Endothelial cell (in vitro differentiated cells): Measurements from ENCODE around the gene COL12A1. TPM values are rescaled to one million over a fixed set of nuclear protein-coding genes. Genes with fewer than 3 reads are reported as not detected.

Source experiments
- DNase-seq: peaks from one replicate; pipeline ENCODE4 v3.0.0; 2021; ENCODE audit warnings: low spot score
- H3K27ac Mint-ChIP-seq: one replicate; pipeline ENCODE4 v1.8.0; 2021; ENCODE audit warnings: mixed read lengths, inconsistent platforms; ENCODE audit not compliant: unreplicated experiment
- H3K27me3 Mint-ChIP-seq: one replicate; pipeline ENCODE4 v1.8.0; 2021; ENCODE audit warnings: mild to moderate bottlenecking, moderate library complexity, mixed read lengths, inconsistent platforms; ENCODE audit not compliant: unreplicated experiment
- H3K36me3 Mint-ChIP-seq: one replicate; pipeline ENCODE4 v1.8.0; 2021; ENCODE audit warnings: mild to moderate bottlenecking, low read depth, mixed read lengths, inconsistent platforms; ENCODE audit not compliant: unreplicated experiment
- H3K4me1 Mint-ChIP-seq: one replicate; pipeline ENCODE4 v1.8.0; 2021; ENCODE audit warnings: mild to moderate bottlenecking, mixed read lengths, inconsistent platforms; ENCODE audit not compliant: unreplicated experiment
- H3K4me3 Mint-ChIP-seq: one replicate; pipeline ENCODE4 v1.8.0; 2021; ENCODE audit warnings: mild to moderate bottlenecking, mixed read lengths, inconsistent platforms; ENCODE audit not compliant: unreplicated experiment
- H3K9me3 Mint-ChIP-seq: one replicate; pipeline ENCODE4 v1.8.0; 2021; ENCODE audit warnings: mixed read lengths, inconsistent platforms; ENCODE audit not compliant: unreplicated experiment
- total RNA-seq: library from RNA; stranded (reverse); fragmentation: NEBNext Ultra II Directional; extraction: Animal tissue kit (Norgen Biotek cat#: 25700); gene quantifications from one replicate; pipeline ENCODE4 v1.2.1, GENCODE V29; 2021; ENCODE audit not compliant: unreplicated experiment
- TF ChIP-seq, protein P1 (sequence below): fragments of 200-600 bp; sonication (generic); IDR thresholded peaks from one replicate; pipeline ENCODE4 v1.5.0; 2021; ENCODE audit warnings: antibody characterized with exemption; ENCODE audit not compliant: unreplicated experiment

Gene COL12A1
- total RNA-seq, 1 donor from 2014 or later, result 6.3 TPM

DNA sequence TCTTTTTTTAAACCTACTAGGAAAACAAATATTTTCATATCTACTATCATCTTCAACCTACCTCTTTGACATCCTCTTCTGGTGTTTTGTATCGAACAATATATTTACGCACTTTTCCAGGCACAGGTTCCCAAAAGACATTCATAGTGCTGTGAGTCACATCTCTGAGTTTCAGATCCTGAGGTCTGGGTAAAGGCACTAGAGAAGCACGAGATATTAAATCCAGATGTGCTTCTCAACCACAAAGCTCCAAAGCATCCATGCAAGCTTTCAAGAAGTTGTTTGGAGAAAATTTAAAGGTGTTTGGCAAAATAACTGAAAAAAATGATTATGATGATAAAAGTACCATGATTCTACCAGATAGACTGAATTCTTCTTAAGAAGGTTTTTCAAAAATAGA, 62.7 kb downstream of the COL12A1 start:
- Mint-ChIP-seq H3K9me3 (no peaks in the 10 kb centered on the region), H3K27ac (no peak overlapping the region), H3K4me1 (no peaks in the 10 kb centered on the region), H3K36me3 (no peaks in the 10 kb centered on the region), H3K27me3 (no peaks in the 10 kb centered on the region), H3K4me3 (no peak overlapping the region)
- DNase-seq, result no peak
- TF ChIP-seq, protein P1, sequence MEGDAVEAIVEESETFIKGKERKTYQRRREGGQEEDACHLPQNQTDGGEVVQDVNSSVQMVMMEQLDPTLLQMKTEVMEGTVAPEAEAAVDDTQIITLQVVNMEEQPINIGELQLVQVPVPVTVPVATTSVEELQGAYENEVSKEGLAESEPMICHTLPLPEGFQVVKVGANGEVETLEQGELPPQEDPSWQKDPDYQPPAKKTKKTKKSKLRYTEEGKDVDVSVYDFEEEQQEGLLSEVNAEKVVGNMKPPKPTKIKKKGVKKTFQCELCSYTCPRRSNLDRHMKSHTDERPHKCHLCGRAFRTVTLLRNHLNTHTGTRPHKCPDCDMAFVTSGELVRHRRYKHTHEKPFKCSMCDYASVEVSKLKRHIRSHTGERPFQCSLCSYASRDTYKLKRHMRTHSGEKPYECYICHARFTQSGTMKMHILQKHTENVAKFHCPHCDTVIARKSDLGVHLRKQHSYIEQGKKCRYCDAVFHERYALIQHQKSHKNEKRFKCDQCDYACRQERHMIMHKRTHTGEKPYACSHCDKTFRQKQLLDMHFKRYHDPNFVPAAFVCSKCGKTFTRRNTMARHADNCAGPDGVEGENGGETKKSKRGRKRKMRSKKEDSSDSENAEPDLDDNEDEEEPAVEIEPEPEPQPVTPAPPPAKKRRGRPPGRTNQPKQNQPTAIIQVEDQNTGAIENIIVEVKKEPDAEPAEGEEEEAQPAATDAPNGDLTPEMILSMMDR, result no peak

DNA sequence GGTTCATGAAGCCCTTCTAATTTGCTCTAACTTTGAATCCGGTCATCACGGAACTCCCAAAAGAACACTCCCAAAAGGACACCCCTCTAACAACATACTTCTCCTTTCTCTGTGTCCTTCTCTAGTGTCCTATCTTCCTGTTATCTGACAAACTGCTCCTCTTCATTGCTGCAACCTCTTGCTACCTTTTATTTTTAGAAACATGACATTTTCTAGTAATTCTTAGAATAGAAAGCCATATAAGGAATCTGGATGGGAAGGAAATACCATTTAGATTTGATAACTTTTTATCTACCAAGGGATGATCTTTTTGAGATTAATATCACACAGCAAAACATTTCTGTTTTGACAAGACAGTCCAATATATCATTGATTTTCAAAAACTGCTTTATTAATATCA, 63.1 kb downstream of the COL12A1 start:
- Mint-ChIP-seq H3K9me3 (no peaks in the 10 kb centered on the region), H3K36me3 (no peaks in the 10 kb centered on the region), H3K4me1 (no peaks in the 10 kb centered on the region), H3K27ac (no peak overlapping the region), H3K27me3 (no peaks in the 10 kb centered on the region), H3K4me3 (no peak overlapping the region)
- TF ChIP-seq, protein P1, result no peak
- DNase-seq, result no peak

DNA sequence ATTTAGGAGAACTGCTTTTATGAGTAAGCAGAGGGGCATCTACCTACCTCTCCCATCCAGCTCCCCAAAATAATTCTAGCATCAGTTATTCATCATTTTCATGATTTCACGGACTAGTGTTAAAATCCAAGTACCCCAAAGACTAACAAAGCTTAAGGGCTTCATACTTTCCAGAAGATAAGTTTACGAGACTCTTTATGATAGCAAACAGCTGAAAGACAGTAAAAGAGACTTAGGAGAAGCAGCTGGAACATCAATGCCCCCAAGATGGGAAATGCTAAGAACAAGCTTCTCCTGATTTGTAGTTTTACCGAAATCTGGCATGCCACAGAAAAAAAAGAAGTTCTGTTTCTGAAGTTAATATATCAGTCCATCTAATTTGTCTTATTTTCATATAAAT, 70.0 kb downstream of the COL12A1 start:
- no peak overlapping the region for H3K27ac Mint-ChIP-seq
- TF ChIP-seq, protein P1, result no peak
- H3K36me3 Mint-ChIP-seq, result no peaks in the 10 kb centered on the region
- no peaks in the 10 kb centered on the region for H3K9me3 Mint-ChIP-seq
- DNase-seq, result no peak
- no peaks in the 10 kb centered on the region for H3K27me3 Mint-ChIP-seq
- H3K4me1 Mint-ChIP-seq, result no peaks in the 10 kb centered on the region
- H3K4me3 Mint-ChIP-seq, result no peak overlapping the region

DNA sequence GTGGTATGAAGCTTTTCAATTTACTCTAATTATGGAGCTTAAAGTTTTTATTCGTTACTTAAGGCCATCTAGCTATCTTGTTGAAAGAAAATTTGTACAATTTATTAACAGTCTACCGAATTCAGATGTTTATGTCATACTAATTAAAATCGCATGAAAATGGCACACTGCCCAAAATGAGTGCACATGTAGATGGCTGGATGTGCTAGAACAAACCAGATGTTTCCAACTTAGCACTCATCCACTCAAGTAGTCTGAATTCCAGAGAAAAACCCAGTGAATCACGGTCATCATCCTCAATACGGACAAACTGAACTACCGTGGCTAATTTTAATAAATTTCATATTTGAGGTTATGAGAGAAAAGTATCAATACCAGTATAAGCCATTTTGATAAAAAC, 70.4 kb downstream of the COL12A1 start:
- no peak overlapping the region for H3K27ac Mint-ChIP-seq
- no peaks in the 10 kb centered on the region for H3K9me3 Mint-ChIP-seq
- no peak overlapping the region for H3K4me3 Mint-ChIP-seq
- no peaks in the 10 kb centered on the region for H3K36me3 Mint-ChIP-seq
- TF ChIP-seq, protein P1, result no peak
- H3K4me1 Mint-ChIP-seq, result no peaks in the 10 kb centered on the region
- H3K27me3 Mint-ChIP-seq, result no peaks in the 10 kb centered on the region
- DNase-seq, result no peak

DNA sequence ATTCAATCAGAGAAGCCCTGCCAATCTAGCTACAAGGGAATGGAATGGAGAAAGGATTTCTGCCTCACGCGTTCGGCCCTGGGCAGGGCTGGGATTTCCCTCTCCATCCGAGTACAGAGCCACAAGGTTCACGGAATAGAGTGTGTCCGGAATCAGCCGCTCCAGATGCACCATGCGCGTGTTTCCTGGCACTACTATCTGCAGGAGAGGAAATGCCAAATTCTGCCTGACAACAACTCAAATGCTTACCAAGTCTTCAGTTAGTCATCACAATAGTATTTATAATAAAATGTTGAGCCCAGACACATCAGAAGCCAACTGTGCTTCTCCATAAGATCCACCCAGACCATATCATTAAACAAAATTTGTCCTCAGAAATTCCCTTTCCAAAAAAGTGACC, 75.1 kb downstream of the COL12A1 start:
- no peaks in the 10 kb centered on the region for H3K27me3 Mint-ChIP-seq
- TF ChIP-seq, protein P1, result no peak
- H3K27ac Mint-ChIP-seq, result no peak overlapping the region
- no peak for DNase-seq
- no peaks in the 10 kb centered on the region for H3K9me3 Mint-ChIP-seq
- H3K4me3 Mint-ChIP-seq, result no peak overlapping the region
- H3K4me1 Mint-ChIP-seq, result no peaks in the 10 kb centered on the region
- no peaks in the 10 kb centered on the region for H3K36me3 Mint-ChIP-seq
